Neuronal stem cell (in vitro differentiated cells): ENCODE measurements around the gene TEX261.

Experiments used
- DNase-seq: peaks from one replicate; pipeline ENCODE4 v3.0.0-alpha.2; 2013; ENCODE audit warnings: low spot score
- H2AFZ ChIP-seq: one replicate; pipeline ENCODE4 v1.6.1; 2013; ENCODE audit warnings: mild to moderate bottlenecking, low read length, inconsistent platforms
- H2AK5ac ChIP-seq: 2 replicates; pipeline ENCODE4 v1.6.1; 2013; ENCODE audit warnings: low read depth, mild to moderate bottlenecking, inconsistent platforms, low read length, moderate library complexity, mixed read lengths
- H2BK120ac ChIP-seq: 2 replicates; pipeline ENCODE4 v1.6.1; 2013; ENCODE audit warnings: low read depth, mild to moderate bottlenecking, inconsistent platforms, low read length, moderate library complexity, mixed read lengths
- H2BK12ac ChIP-seq: one replicate; pipeline ENCODE4 v1.6.1; 2013; ENCODE audit warnings: low read length, inconsistent platforms
- H2BK15ac ChIP-seq: 2 replicates; pipeline ENCODE4 v1.6.1; 2013; ENCODE audit warnings: mild to moderate bottlenecking, low read length, inconsistent platforms, mixed read lengths
- H2BK5ac ChIP-seq: one replicate; pipeline ENCODE4 v1.6.1; 2013; ENCODE audit warnings: inconsistent platforms, mild to moderate bottlenecking, low read length, moderate library complexity
- H3K14ac ChIP-seq: one replicate; pipeline ENCODE4 v1.6.1; 2013; ENCODE audit warnings: low read length, inconsistent platforms
- H3K18ac ChIP-seq: 2 replicates; pipeline ENCODE4 v1.6.1; 2013; ENCODE audit warnings: low read length, inconsistent platforms
- H3K23ac ChIP-seq: 2 replicates; pipeline ENCODE4 v1.6.1; 2013; ENCODE audit warnings: low read depth, mild to moderate bottlenecking, mixed read lengths, low read length, inconsistent platforms; ENCODE audit not compliant: poor library complexity
- H3K27ac ChIP-seq: replicated peaks from 3 replicates; pipeline ENCODE4 v1.5.1; 2013; ENCODE audit warnings: low read length, inconsistent platforms
- H3K27me3 ChIP-seq, 3 experiments: 2 replicates each; pipeline ENCODE4 v1.6.1; 2013; ENCODE audit warnings: low read length in 3 of 3, mild to moderate bottlenecking in 2 of 3, inconsistent platforms in 1 of 3, low read depth in 1 of 3, mixed read lengths in 1 of 3, moderate library complexity in 1 of 3; ENCODE audit not compliant: control insufficient read depth in 3 of 3, insufficient read depth in 3 of 3
- H3K36me3 ChIP-seq, 2 donors: replicated peaks in 1 of 2; 2 replicates each; pipeline ENCODE4 v1.6.1; 2013; ENCODE audit warnings: low read length in 2 of 2; ENCODE audit not compliant: control insufficient read depth in 2 of 2, insufficient read depth in 2 of 2
- H3K4ac ChIP-seq: 2 replicates; pipeline ENCODE4 v1.6.1; 2013; ENCODE audit warnings: inconsistent platforms, mild to moderate bottlenecking, low read length, moderate library complexity
- H3K4me1 ChIP-seq, 2 donors: 1 replicate in 1 of 2; 2 replicates in 1 of 2; pipeline ENCODE4 v1.6.1; 2013; ENCODE audit warnings: low read length in 2 of 2, low read depth in 1 of 2; ENCODE audit not compliant: control insufficient read depth in 2 of 2, insufficient read depth in 1 of 2
- H3K4me2 ChIP-seq: one replicate; pipeline ENCODE4 v1.6.1; 2013; ENCODE audit warnings: mild to moderate bottlenecking, low read length, inconsistent platforms; ENCODE audit not compliant: insufficient read depth, poor library complexity, severe bottlenecking
- H3K4me3 ChIP-seq, 2 donors: 2 replicates each; pipeline ENCODE4 v1.5.1; 2013; ENCODE audit warnings: low read length in 2 of 2, mild to moderate bottlenecking in 2 of 2, inconsistent platforms in 1 of 2, moderate library complexity in 1 of 2
- H3K79me1 ChIP-seq: one replicate; pipeline ENCODE4 v1.6.1; 2013; ENCODE audit warnings: low read depth, mild to moderate bottlenecking, inconsistent platforms, low read length, moderate library complexity
- H3K9ac ChIP-seq: one replicate; pipeline ENCODE4 v1.6.1; 2013; ENCODE audit warnings: mild to moderate bottlenecking, low read depth, low read length, inconsistent platforms; ENCODE audit not compliant: poor library complexity
- H3K9me3 ChIP-seq, 2 donors: replicated peaks in 1 of 2; 2 replicates each; pipeline versions ENCODE3 to v1.6.1; 2013; ENCODE audit warnings: low read length in 2 of 2, mild to moderate bottlenecking in 2 of 2, inconsistent platforms in 1 of 2, low read depth in 1 of 2, mixed read lengths in 1 of 2, moderate library complexity in 1 of 2; ENCODE audit not compliant: control insufficient read depth in 2 of 2, insufficient read depth in 1 of 2
- H4K8ac ChIP-seq: one replicate; pipeline ENCODE4 v1.6.1; 2013; ENCODE audit warnings: low read depth, mild to moderate bottlenecking, inconsistent platforms, low read length, moderate library complexity
- H4K91ac ChIP-seq: one replicate; pipeline ENCODE4 v1.6.1; 2013; ENCODE audit warnings: low read length, low read depth, mild to moderate bottlenecking, inconsistent platforms; ENCODE audit not compliant: poor library complexity
- WGBS, 2 donors: extraction: QIAGEN DNeasy Blood & Tissue Kit; methylation state at CpG; one replicate each; pipeline ENCODE4 v1.1.7; 2013; ENCODE audit warnings: missing lambda C conversion rate in 2 of 2, mixed read lengths in 1 of 2; ENCODE audit not compliant: insufficient read length in 2 of 2, insufficient replicate concordance in 1 of 2; ENCODE audit errors: extremely low coverage in 2 of 2; 5-methylcytosine and 5-hydroxymethylcytosine counted together

Gene TEX261

GRCh38 chr2:70975237-70975636, 19.4 kb downstream of the TEX261 start:
- Histone ChIP-seq H3K4me1 (peaks cover 5 to 11% of the 10 kb centered on the region in 2 donors), H2BK5ac (no peak overlapping the region), H2BK15ac (no peak overlapping the region), H3K79me1 (no peaks in the 10 kb centered on the region), H3K27me3 (peaks cover 0 to 7% (median 0%) of the 10 kb centered on the region in 3 experiments), H3K23ac (no peak overlapping the region), H2AFZ (no peak overlapping the region), H3K9me3 (no peaks in the 10 kb centered on the region), H3K36me3 (no peaks in the 10 kb centered on the region), H3K18ac (no peak overlapping the region), H4K91ac (no peak overlapping the region), H2BK12ac (no peak overlapping the region), H3K4me2 (no peak overlapping the region), H4K8ac (no peak overlapping the region), H3K4me3 (no peak overlapping the region), H3K4ac (no peak overlapping the region), H3K27ac (no peak overlapping the region), H2AK5ac (no peak overlapping the region), H2BK120ac (no peak overlapping the region), H3K14ac (no peak overlapping the region), H3K9ac (no peak overlapping the region)
- WGBS, 2 donors = no CpG with 5 or more reads among the region's 2 CpGs
- no peak for DNase-seq

GRCh38 chr2:70974592-70974991, 20.1 kb downstream of the TEX261 start:
- Histone ChIP-seq H2BK15ac (no peak overlapping the region), H3K79me1 (no peaks in the 10 kb centered on the region), H2BK5ac (no peak overlapping the region), H3K27me3 (peaks cover 0 to 5% (median 0%) of the 10 kb centered on the region in 3 experiments), H3K4ac (no peak overlapping the region), H3K14ac (no peak overlapping the region), H2AK5ac (no peak overlapping the region), H4K91ac (no peak overlapping the region), H2BK120ac (no peak overlapping the region), H3K4me2 (no peak overlapping the region), H3K9me3 (no peaks in the 10 kb centered on the region), H3K4me1 (peaks cover 5 to 11% of the 10 kb centered on the region in 2 donors), H3K27ac (no peak overlapping the region), H2AFZ (no peak overlapping the region), H3K23ac (no peak overlapping the region), H3K18ac (no peak overlapping the region), H3K4me3 (no peak overlapping the region), H3K9ac (no peak overlapping the region), H4K8ac (no peak overlapping the region), H3K36me3 (no peaks in the 10 kb centered on the region), H2BK12ac (no peak overlapping the region)
- no CpG with 5 or more reads among the region's 3 CpGs for WGBS, 2 donors
- DNase-seq = no peak

GRCh38 chr2:70967189-70967588, 27.5 kb downstream of the TEX261 start:
- peaks cover 0 to 3% of the 10 kb centered on the region in 2 donors for H3K4me1 ChIP-seq
- H3K18ac ChIP-seq = no peak overlapping the region
- no peak overlapping the region for H3K27ac ChIP-seq
- no peak overlapping the region for H2BK120ac ChIP-seq
- H2BK12ac ChIP-seq = no peak overlapping the region
- H3K4me3 ChIP-seq = no peak overlapping the region
- WGBS, 2 donors = no CpG with 5 or more reads among the region's 4 CpGs
- peaks cover 0 to 25% (median 7%) of the 10 kb centered on the region in 3 experiments for H3K27me3 ChIP-seq
- no peak overlapping the region for H2AK5ac ChIP-seq
- H2BK5ac ChIP-seq = no peak overlapping the region
- DNase-seq = no peak
- H3K9ac ChIP-seq = no peak overlapping the region
- no peak overlapping the region for H3K14ac ChIP-seq
- H2AFZ ChIP-seq = no peak overlapping the region
- H3K9me3 ChIP-seq = no peaks in the 10 kb centered on the region
- H3K23ac ChIP-seq = no peak overlapping the region
- no peak overlapping the region for H3K4me2 ChIP-seq
- no peak overlapping the region for H4K8ac ChIP-seq
- no peak overlapping the region for H2BK15ac ChIP-seq
- no peak overlapping the region for H3K4ac ChIP-seq
- no peaks in the 10 kb centered on the region for H3K79me1 ChIP-seq
- H3K36me3 ChIP-seq = no peaks in the 10 kb centered on the region
- no peak overlapping the region for H4K91ac ChIP-seq

- Histone ChIP-seq H4K8ac (no peak overlapping the region), H2AK5ac (no peak overlapping the region), H3K9me3 (no peaks in the 10 kb centered on the region), H2AFZ (no peak overlapping the region), H4K91ac (no peak overlapping the region), H2BK15ac (no peak overlapping the region), H3K27me3 (peaks cover 0 to 25% (median 7%) of the 10 kb centered on the region in 3 experiments), H3K18ac (no peak overlapping the region), H3K23ac (no peak overlapping the region), H3K36me3 (no peaks in the 10 kb centered on the region), H3K4me1 (peaks cover 0 to 3% of the 10 kb centered on the region in 2 donors), H2BK120ac (no peak overlapping the region), H2BK5ac (no peak overlapping the region), H3K14ac (no peak overlapping the region), H3K4me2 (no peak overlapping the region), H2BK12ac (no peak overlapping the region), H3K79me1 (no peaks in the 10 kb centered on the region), H3K4me3 (no peak overlapping the region), H3K4ac (no peak overlapping the region), H3K9ac (no peak overlapping the region), H3K27ac (no peak overlapping the region)
- no peak for DNase-seq
- WGBS, 2 donors = no CpG with 5 or more reads among the region's 4 CpGs
Observed at GRCh38 chr2:70966681-70967080, 28.0 kb downstream of the TEX261 start.
